HG03060 (cell line): ENCODE measurements around the gene SZRD1.

Experiments used
- ATAC-seq: cut with Tn5 transposase; IDR thresholded peaks from one replicate; pipeline ENCODE4 v1.9.1; 2021; ENCODE audit warnings: low read depth, moderate number of reproducible peaks; ENCODE audit not compliant: unreplicated experiment

Gene SZRD1

GRCh38 chr1:16367258-16367967, 371 bp downstream of the SZRD1 start:
- ATAC-seq = peak; percentile 29

- ATAC-seq = no peak
These were observed 1.2 kb downstream of the SZRD1 start for GRCh38 chr1:16367968-16368890.

GRCh38 chr1:16369821-16370220, 2.8 kb downstream of the SZRD1 start:
- ATAC-seq = no peak

GRCh38 chr1:16371725-16372124, 4.7 kb downstream of the SZRD1 start:
- ATAC-seq = no peak

GRCh38 chr1:16372535-16373285, 5.7 kb downstream of the SZRD1 start:
- no peak for ATAC-seq

GRCh38 chr1:16374266-16374665, 7.2 kb downstream of the SZRD1 start:
- ATAC-seq = no peak

- ATAC-seq = no peak
These were observed 8.7 kb downstream of the SZRD1 start for GRCh38 chr1:16375521-16376340.

- no peak for ATAC-seq
These were observed 9.9 kb downstream of the SZRD1 start for GRCh38 chr1:16376971-16377370.

- ATAC-seq = no peak
These were observed 11.4 kb downstream of the SZRD1 start for GRCh38 chr1:16378443-16378842.

GRCh38 chr1:16380868-16381267, 13.8 kb downstream of the SZRD1 start:
- ATAC-seq = no peak

GRCh38 chr1:16383888-16384287, 16.8 kb downstream of the SZRD1 start:
- no peak for ATAC-seq

GRCh38 chr1:16385659-16386453, 18.8 kb downstream of the SZRD1 start:
- no peak for ATAC-seq

- ATAC-seq = no peak
These were observed 19.5 kb downstream of the SZRD1 start for GRCh38 chr1:16386454-16387113.

- no peak for ATAC-seq
These were observed 20.5 kb downstream of the SZRD1 start for GRCh38 chr1:16387201-16388188.

GRCh38 chr1:16391411-16391810, 24.4 kb downstream of the SZRD1 start:
- no peak for ATAC-seq

GRCh38 chr1:16392740-16393569, 25.9 kb downstream of the SZRD1 start:
- ATAC-seq = no peak
